A549 (cell line): ENCODE results near the gene FOLR3. TPM values are rescaled to one million over a fixed set of nuclear protein-coding genes. Genes with fewer than 3 reads are reported as not detected.

Source experiments
- ATAC-seq, 2 experiments: fragments of 200-7000 bp in 1 of 2; fragments of >200 bp in 1 of 2; cut with Nextera tagmentation in 1 of 2; cut with Tn5 transposase in 1 of 2; 3 replicates each; pipeline versions ENCODE4 v1.8.0 to v1.9.1; 2018 to 2020; ENCODE audit warnings: mild to moderate bottlenecking in 1 of 2, moderate library complexity in 1 of 2
- CTCF ChIA-PET: fragments of 300-600 bp; sonication (Branson Sonifier 250); formaldehyde crosslinking; extraction: SDS; loops from one replicate; lab custom pipeline; 2021; ENCODE audit warnings: antibody characterized with exemption, inconsistent platforms; lab: Yijun Ruan, JAX
- POLR2A ChIA-PET: fragments of 350-600 bp; formaldehyde crosslinking; extraction: SDS; loops from one replicate; lab custom pipeline; 2021; ENCODE audit warnings: antibody characterized with exemption, inconsistent platforms; lab: Yijun Ruan, JAX
- DNase-seq, 2 experiments: peaks; one replicate each; pipeline versions ENCODE4 v3.0.0 to v3.0.0-alpha.2; 2011 to 2016; ENCODE audit warnings: low read depth in 1 of 2, low spot score in 1 of 2
- FAIRE-seq: peaks from 2 replicates; lab custom pipeline; 2011; peaks lifted over from hg19 to GRCh38; lab: Jason Lieb, UNC
- H3K27ac ChIP-seq, 2 experiments: fragments of >200 bp; sonication (Bioruptor Twin); formaldehyde crosslinking; 3 replicates each; pipeline ENCODE4 v1.5.1; 2016 to 2017
- H3K4me1 ChIP-seq: fragments of >200 bp; sonication (Bioruptor Twin); formaldehyde crosslinking; 3 replicates; pipeline ENCODE4 v1.6.1; 2016
- H3K4me2 ChIP-seq: fragments of >200 bp; sonication (Bioruptor Twin); formaldehyde crosslinking; 3 replicates; pipeline ENCODE4 v1.6.1; 2016
- H3K4me3 ChIP-seq: fragments of >200 bp; sonication (Bioruptor Twin); formaldehyde crosslinking; 3 replicates; pipeline ENCODE4 v1.5.1; 2016
- H3K9me3 ChIP-seq: fragments of >200 bp; sonication (Bioruptor Twin); formaldehyde crosslinking; 3 replicates; pipeline ENCODE4 v1.6.1; 2016
- BHLHE40 ChIP-seq: IDR thresholded peaks from 2 replicates; pipeline ENCODE4 v1.6.1; 2012; ENCODE audit warnings: low read depth, low read length, inconsistent platforms
- CHD4 ChIP-seq: fragments of 200-600 bp; sonication (generic); IDR thresholded peaks from 2 replicates; pipeline ENCODE4 v1.6.1; 2016; ENCODE audit warnings: antibody characterized with exemption, mild to moderate bottlenecking, borderline replicate concordance
- HOXA7 ChIP-seq: fragments of 250-450 bp; sonication (Bioruptor Pico); IDR thresholded peaks from 2 replicates; pipeline ENCODE4 v1.5.0; 2020; ENCODE audit warnings: mild to moderate bottlenecking, moderate library complexity
- HOXB13 ChIP-seq: fragments of 250-450 bp; sonication (Bioruptor Pico); IDR thresholded peaks from 2 replicates; pipeline ENCODE4 v1.5.0; 2020; ENCODE audit warnings: low read depth, mild to moderate bottlenecking, moderate library complexity
- JUN ChIP-seq, 2 experiments: fragments of >200 bp; sonication (Bioruptor Twin); formaldehyde crosslinking; IDR thresholded peaks; 2 replicates in 1 of 2; 3 replicates in 1 of 2; pipeline ENCODE4 v1.6.1; 2016 to 2017
- KDM5A ChIP-seq: fragments of 200-600 bp; sonication (generic); IDR thresholded peaks from 2 replicates; pipeline ENCODE4 v1.6.1; 2016; ENCODE audit warnings: antibody characterized with exemption, mild to moderate bottlenecking
- MAFK ChIP-seq: fragments of 450-650 bp; IDR thresholded peaks from 2 replicates; pipeline ENCODE4 v1.6.1; 2014; ENCODE audit not compliant: partially characterized antibody
- POLR2AphosphoS2 ChIP-seq: conservative IDR thresholded peaks from 2 replicates; pipeline ENCODE4 v1.6.1; 2012; ENCODE audit warnings: low read length, improper control_type of control experiment, inconsistent platforms
- RAD21 ChIP-seq, 2 experiments: fragments of >200 bp in 1 of 2; sonication (Bioruptor Twin) in 1 of 2; formaldehyde crosslinking in 1 of 2; IDR thresholded peaks in 1 of 2; conservative IDR thresholded peaks in 1 of 2; 2 replicates in 1 of 2; 3 replicates in 1 of 2; pipeline ENCODE4 v1.6.1; 2012 to 2018; ENCODE audit warnings: inconsistent platforms in 1 of 2
- RFX5 ChIP-seq: fragments of 450-650 bp; IDR thresholded peaks from 2 replicates; pipeline ENCODE4 v1.7.1; 2014; ENCODE audit warnings: antibody characterized with exemption, mild to moderate bottlenecking, moderate library complexity
- RNF2 ChIP-seq: fragments of 200-600 bp; sonication (generic); IDR thresholded peaks from 2 replicates; pipeline ENCODE4 v1.6.1; 2016; ENCODE audit warnings: low read depth, mild to moderate bottlenecking, antibody characterized with exemption, moderate library complexity, borderline replicate concordance
- SREBF2 ChIP-seq: fragments of 450-650 bp; IDR thresholded peaks from 2 replicates; pipeline ENCODE4 v1.6.1; 2014; ENCODE audit warnings: mild to moderate bottlenecking, moderate library complexity
- TP53 ChIP-seq: fragments of 250-450 bp; sonication (Bioruptor Pico); IDR thresholded peaks from 2 replicates; pipeline ENCODE4 v1.5.0; 2021; ENCODE audit warnings: mild to moderate bottlenecking, moderate library complexity
- WGBS: methylation state at CpG from one replicate; pipeline ENCODE4 v1.1.6; 2017; ENCODE audit errors: missing lambda C conversion rate; 5-methylcytosine and 5-hydroxymethylcytosine counted together
- polyA plus RNA-seq, 4 experiments: library from polyadenylated mRNA; depleted of rRNA in 3 of 4; stranded (reverse); fragments of >200 nt; fragmentation: RNase III in 1 of 4; extraction: RNeasy Plus Mini Kit Qiagen cat#74134 plus additional on column Dnase treatment in 1 of 4; gene quantifications; 2 replicates in 3 of 4; 3 replicates in 1 of 4; pipeline ENCODE4 v1.2.3, GENCODE V29; 2011 to 2017
- TF ChIP-seq, protein P1 (sequence below): fragments of 200-600 bp; sonication (generic); IDR thresholded peaks from 2 replicates; pipeline ENCODE4 v1.6.1; 2016; ENCODE audit warnings: antibody characterized with exemption, mild to moderate bottlenecking, moderate library complexity
- TF ChIP-seq, protein P2 (sequence below): IDR thresholded peaks from 2 replicates; pipeline ENCODE4 v1.6.1; 2012
- TF ChIP-seq, protein P3 (sequence below): IDR thresholded peaks from 2 replicates; pipeline ENCODE4 v1.6.1; 2012
- TF ChIP-seq, protein P4 (sequence below): fragments of 250-450 bp; sonication (Bioruptor Pico); IDR thresholded peaks from 2 replicates; pipeline ENCODE4 v1.5.0; 2021; ENCODE audit warnings: mild to moderate bottlenecking, moderate library complexity, borderline replicate concordance
- TF ChIP-seq, protein P5 (sequence below): fragments of 150-350 bp; IDR thresholded peaks from 2 replicates; pipeline ENCODE4 v1.6.1; 2014; ENCODE audit warnings: low read depth, mild to moderate bottlenecking, low read length

Gene FOLR3
- polyA plus RNA-seq, 2 of the 4 experiments (the other 2 are of a cell fraction): not detected

DNA sequence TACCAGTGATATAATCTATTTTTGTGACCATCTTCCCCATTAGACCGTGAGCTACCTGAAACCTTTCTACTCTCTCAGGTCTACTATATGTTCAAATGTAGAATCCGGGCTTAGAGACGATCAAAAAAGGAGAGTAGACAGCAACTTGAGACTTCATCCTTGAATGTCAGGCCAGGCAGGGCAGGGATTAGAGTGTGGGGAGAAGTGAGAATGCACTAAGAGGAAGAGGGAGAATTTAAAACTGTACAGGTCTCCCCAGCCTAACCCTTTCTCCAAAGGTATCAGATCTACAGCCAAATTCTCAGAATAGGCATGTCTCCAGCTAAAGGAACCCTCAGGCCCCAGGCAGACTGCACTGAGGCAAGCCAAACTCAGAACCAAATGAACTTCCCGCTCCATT is 33.4 kb upstream of the FOLR3 start (continued):
- TF ChIP-seq, protein P1, sequence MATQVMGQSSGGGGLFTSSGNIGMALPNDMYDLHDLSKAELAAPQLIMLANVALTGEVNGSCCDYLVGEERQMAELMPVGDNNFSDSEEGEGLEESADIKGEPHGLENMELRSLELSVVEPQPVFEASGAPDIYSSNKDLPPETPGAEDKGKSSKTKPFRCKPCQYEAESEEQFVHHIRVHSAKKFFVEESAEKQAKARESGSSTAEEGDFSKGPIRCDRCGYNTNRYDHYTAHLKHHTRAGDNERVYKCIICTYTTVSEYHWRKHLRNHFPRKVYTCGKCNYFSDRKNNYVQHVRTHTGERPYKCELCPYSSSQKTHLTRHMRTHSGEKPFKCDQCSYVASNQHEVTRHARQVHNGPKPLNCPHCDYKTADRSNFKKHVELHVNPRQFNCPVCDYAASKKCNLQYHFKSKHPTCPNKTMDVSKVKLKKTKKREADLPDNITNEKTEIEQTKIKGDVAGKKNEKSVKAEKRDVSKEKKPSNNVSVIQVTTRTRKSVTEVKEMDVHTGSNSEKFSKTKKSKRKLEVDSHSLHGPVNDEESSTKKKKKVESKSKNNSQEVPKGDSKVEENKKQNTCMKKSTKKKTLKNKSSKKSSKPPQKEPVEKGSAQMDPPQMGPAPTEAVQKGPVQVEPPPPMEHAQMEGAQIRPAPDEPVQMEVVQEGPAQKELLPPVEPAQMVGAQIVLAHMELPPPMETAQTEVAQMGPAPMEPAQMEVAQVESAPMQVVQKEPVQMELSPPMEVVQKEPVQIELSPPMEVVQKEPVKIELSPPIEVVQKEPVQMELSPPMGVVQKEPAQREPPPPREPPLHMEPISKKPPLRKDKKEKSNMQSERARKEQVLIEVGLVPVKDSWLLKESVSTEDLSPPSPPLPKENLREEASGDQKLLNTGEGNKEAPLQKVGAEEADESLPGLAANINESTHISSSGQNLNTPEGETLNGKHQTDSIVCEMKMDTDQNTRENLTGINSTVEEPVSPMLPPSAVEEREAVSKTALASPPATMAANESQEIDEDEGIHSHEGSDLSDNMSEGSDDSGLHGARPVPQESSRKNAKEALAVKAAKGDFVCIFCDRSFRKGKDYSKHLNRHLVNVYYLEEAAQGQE: no peak
- no peak for TF ChIP-seq KDM5A
- no peak for TF ChIP-seq SREBF2

DNA sequence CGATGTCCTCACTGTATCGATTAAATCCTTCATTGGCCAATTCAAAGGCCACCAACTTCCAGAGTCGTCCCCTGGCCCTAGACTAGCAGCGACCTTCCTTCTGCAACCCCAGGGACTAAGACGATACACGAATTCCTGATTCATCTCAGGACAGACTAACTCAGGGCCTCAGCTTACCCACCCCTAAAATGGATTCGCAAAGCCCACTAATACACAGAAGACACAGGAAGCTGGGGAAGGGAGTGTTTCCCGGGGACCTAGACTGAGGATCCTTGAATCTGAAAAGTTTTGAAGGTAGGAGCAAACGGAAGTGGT is 32.9 kb upstream of the FOLR3 start:
- CTCF ChIA-PET: interaction anchor here (0.6 to 14.0 kb wide), 7 partner anchors 12 to 83 kb away, joined by 3 to 354 read pairs (median 6); no protein-coding TSS in a partner anchor
- POLR2A ChIA-PET: interaction anchor here (0.6 to 3.3 kb wide), 3 partner anchors 8 to 175 kb away, joined by 3 to 20 read pairs (median 3); partner anchors contain the start of genes ANAPC15 and XNDC1N

DNA sequence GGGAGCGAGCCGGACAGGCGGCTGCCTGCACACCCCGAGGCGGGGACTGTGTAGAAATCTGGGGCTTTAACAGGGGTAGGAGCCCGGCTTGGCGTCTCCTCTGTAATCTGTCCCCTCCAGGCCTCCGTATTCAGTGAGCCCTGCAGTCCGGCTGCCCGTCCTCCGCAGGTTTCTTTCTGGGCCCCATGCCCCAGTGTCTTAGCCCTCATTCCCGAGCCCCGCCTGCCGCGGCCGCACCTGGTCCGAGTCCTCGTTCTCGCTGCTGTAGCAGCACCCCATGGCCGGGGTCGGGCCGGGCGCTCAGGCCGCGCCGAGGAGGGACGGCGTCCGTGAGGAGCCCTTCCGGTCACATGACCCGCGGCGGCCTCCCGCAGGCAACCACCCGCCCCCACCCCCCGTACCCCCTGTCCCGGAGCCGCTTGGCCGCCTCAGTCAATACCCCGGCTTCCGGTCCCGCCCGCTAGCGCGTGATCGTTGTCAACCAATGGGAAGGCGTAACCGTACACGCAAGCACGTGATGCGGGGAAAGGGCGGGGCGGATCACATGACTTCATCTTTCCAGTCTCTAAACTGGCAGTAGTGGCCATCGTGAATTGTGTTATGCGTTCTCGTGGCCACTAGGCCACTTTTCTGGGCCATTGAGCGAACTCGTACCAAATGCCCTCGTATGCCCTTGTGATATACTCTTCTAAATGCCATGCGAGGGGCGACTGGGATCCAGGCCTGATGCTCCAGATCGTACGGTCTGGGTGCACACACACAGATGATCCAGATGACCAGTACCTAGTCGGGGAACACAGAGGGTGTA is 32.4 kb upstream of the FOLR3 start, which contains the start of gene LAMTOR1:
LAMTOR1 (minus strand) TSS at position 352 of the 808 bp plus-strand sequence; CDS start at position 279, 73 bp downstream.
- ATAC-seq: peak; percentile 87 to 96
- peak within 1 kb of the TSS; percentile 83 for H3K4me2 ChIP-seq
- no peak for FAIRE-seq
- ChIA-PET POLR2A (interaction anchor here (0.6 to 3.3 kb wide), 2 partner anchors 8 to 9 kb away, joined by 3 to 20 read pairs; partner anchors contain the start of gene ANAPC15), CTCF (interaction anchor here (0.6 to 14.0 kb wide), 8 partner anchors 13 to 84 kb away, joined by 3 to 354 read pairs (median 6); no protein-coding TSS in a partner anchor)
- peaks cover 14% of the 10 kb centered on the region for H3K4me1 ChIP-seq
- DNase-seq: peak; percentile 90 to 99
- peak within 1 kb of the TSS; percentile 94 for H3K4me3 ChIP-seq
- H3K27ac ChIP-seq: peak within 1 kb of the TSS; percentile 93 to 94
- H3K9me3 ChIP-seq: no peaks in the 10 kb centered on the region
- WGBS: 15% methylated on average over 28 of the region's 64 CpGs
- peak; percentile 87 for TF ChIP-seq BHLHE40
- TF ChIP-seq RFX5: no peak
- TF ChIP-seq JUN (IDR thresholded peaks at IDR 0.05): peak; percentile 72 to 98
- TF ChIP-seq RNF2: no peak
- TF ChIP-seq, protein P2, sequence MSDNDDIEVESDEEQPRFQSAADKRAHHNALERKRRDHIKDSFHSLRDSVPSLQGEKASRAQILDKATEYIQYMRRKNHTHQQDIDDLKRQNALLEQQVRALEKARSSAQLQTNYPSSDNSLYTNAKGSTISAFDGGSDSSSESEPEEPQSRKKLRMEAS: peak; percentile 76
- no peak for TF ChIP-seq RAD21 (conservative IDR thresholded peaks at IDR 0.05 in 1 of 2, IDR thresholded peaks at IDR 0.05 in 1 of 2)
- TF ChIP-seq, protein P3, sequence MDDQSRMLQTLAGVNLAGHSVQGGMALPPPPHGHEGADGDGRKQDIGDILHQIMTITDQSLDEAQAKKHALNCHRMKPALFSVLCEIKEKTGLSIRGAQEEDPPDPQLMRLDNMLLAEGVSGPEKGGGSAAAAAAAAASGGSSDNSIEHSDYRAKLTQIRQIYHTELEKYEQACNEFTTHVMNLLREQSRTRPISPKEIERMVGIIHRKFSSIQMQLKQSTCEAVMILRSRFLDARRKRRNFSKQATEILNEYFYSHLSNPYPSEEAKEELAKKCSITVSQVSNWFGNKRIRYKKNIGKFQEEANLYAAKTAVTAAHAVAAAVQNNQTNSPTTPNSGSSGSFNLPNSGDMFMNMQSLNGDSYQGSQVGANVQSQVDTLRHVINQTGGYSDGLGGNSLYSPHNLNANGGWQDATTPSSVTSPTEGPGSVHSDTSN: no peak; the same call in 1 of the 2 replicates
- no peak for TF ChIP-seq MAFK
- TF ChIP-seq, protein P1: no peak
- TF ChIP-seq TP53: no peak
- TF ChIP-seq, protein P4, sequence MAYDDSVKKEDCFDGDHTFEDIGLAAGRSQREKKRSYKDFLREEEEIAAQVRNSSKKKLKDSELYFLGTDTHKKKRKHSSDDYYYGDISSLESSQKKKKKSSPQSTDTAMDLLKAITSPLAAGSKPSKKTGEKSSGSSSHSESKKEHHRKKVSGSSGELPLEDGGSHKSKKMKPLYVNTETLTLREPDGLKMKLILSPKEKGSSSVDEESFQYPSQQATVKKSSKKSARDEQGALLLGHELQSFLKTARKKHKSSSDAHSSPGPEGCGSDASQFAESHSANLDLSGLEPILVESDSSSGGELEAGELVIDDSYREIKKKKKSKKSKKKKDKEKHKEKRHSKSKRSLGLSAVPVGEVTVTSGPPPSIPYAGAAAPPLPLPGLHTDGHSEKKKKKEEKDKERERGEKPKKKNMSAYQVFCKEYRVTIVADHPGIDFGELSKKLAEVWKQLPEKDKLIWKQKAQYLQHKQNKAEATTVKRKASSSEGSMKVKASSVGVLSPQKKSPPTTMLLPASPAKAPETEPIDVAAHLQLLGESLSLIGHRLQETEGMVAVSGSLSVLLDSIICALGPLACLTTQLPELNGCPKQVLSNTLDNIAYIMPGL (CRISPR knock-in tag): no peak
- TF ChIP-seq HOXA7 (CRISPR knock-in tag): 0 out of 2 replicates have a peak, but pooled peaks have one; percentile 45
- TF ChIP-seq HOXB13 (CRISPR knock-in tag): peak; percentile 70; the same call in 1 of the 2 replicates
- TF ChIP-seq CHD4: no peak
- TF ChIP-seq, protein P5, sequence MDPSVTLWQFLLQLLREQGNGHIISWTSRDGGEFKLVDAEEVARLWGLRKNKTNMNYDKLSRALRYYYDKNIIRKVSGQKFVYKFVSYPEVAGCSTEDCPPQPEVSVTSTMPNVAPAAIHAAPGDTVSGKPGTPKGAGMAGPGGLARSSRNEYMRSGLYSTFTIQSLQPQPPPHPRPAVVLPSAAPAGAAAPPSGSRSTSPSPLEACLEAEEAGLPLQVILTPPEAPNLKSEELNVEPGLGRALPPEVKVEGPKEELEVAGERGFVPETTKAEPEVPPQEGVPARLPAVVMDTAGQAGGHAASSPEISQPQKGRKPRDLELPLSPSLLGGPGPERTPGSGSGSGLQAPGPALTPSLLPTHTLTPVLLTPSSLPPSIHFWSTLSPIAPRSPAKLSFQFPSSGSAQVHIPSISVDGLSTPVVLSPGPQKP: no peak

More for the DNA sequence above, 32.9 kb upstream of the FOLR3 start:
- Histone ChIP-seq H3K9me3 (no peaks in the 10 kb centered on the region), H3K4me1 (peaks cover 14% of the 10 kb centered on the region), H3K4me2 (peak overlapping the region; percentile 83), H3K4me3 (peak overlapping the region; percentile 94), H3K27ac (peak overlapping the region; percentile 93 to 94)
- DNase-seq: no peak
- 4% methylated on average over 9 of the region's 9 CpGs for WGBS
- no peak; a peak in 1 of 6 replicates for ATAC-seq
- TF ChIP-seq POLR2AphosphoS2 (no peak), HOXA7 (CRISPR knock-in tag) (0 out of 2 replicates have a peak, but pooled peaks have one; percentile 7)
- no peak for FAIRE-seq
